ENCODE data around the gene BRCC3.
"Not testable (repeated sequence)": the region's sequence is repeated elsewhere in the genome, so short reads cannot be mapped to it uniquely, and the experiment has no call there.

The BRCC3 gene

DNA sequence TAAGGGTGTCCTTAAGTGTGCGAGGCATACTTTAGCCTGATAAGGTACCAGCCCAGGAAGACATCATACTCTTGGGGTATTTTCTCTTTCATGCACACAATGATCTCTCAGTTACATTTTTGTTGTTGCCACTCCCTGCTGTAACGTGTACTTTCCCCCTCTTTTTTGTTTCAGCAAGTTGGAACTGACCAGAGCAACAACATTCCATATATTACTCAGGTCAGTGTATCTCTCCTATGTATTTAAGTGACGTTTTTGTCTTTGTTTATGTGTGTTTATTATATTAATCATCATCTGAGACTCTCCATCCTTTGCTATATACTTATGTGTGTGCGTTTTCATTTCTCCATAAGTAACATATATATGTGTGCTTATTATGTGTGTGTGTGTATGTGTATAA, 73.6 kb downstream of the BRCC3 start:
- TF ChIP-seq POLR2AphosphoS5 (IDR thresholded peaks at IDR 0.05; ENCODE audit: borderline replicate concordance, low read depth, low read length) (no peak), FOXP2 (optimal IDR thresholded peaks at IDR 0.05; ENCODE audit: control extremely low read depth, extremely low read length, insufficient read depth) (no peak), EZH2 (IDR thresholded peaks at IDR 0.05) (no peak)

GRCh38 chrX:155147612-155148011, 76.3 kb downstream of the BRCC3 start:
- not testable (repeated sequence) for H3K36me3 ChIP-seq (ENCODE audit: insufficient read depth, low read length); DNase-seq (ENCODE audit: low read depth, low spot score); H3K9ac ChIP-seq (ENCODE audit: insufficient read length); H3K9me3 ChIP-seq (ENCODE audit: low read depth, low read length); H3K4me3 ChIP-seq; H3K27ac ChIP-seq

More for the DNA sequence above, 73.6 kb downstream of the BRCC3 start:
- no peak for DNase-seq (ENCODE audit: low read depth, low spot score)
- H3K9me3 ChIP-seq (ENCODE audit: low read depth, low read length): no peaks in the 10 kb centered on the region
- no peak overlapping the region for H3K4me3 ChIP-seq
- no peak overlapping the region for H3K27ac ChIP-seq
- no peak overlapping the region for H3K9ac ChIP-seq (ENCODE audit: insufficient read length)
- H3K36me3 ChIP-seq (ENCODE audit: insufficient read depth, low read length): no peaks in the 10 kb centered on the region

DNA sequence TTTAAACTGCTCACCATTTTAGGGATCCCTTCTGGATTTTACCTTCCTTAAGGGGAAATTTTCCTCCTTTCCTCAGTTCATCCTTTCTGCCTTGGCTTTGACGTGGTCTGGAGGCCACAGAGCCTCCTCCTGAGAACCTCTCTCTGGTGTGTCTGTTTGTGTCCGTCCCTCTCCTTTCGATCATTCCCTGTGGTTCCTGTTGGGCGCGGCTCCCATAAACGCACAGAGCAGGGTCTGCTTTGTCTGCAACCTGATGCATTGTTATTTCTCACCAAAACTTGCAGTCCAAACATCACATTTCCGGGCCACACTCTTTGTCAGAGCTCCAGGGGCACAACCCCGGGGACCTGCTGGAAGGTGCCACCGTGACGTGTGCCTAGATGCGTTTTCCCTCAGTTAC, 76.9 kb downstream of the BRCC3 start:
- not testable (repeated sequence) for H3K4me3 ChIP-seq; H3K36me3 ChIP-seq (ENCODE audit: insufficient read depth, low read length); H3K27ac ChIP-seq; H3K9ac ChIP-seq (ENCODE audit: insufficient read length); DNase-seq (ENCODE audit: low read depth, low spot score); H3K9me3 ChIP-seq (ENCODE audit: low read depth, low read length)

DNA sequence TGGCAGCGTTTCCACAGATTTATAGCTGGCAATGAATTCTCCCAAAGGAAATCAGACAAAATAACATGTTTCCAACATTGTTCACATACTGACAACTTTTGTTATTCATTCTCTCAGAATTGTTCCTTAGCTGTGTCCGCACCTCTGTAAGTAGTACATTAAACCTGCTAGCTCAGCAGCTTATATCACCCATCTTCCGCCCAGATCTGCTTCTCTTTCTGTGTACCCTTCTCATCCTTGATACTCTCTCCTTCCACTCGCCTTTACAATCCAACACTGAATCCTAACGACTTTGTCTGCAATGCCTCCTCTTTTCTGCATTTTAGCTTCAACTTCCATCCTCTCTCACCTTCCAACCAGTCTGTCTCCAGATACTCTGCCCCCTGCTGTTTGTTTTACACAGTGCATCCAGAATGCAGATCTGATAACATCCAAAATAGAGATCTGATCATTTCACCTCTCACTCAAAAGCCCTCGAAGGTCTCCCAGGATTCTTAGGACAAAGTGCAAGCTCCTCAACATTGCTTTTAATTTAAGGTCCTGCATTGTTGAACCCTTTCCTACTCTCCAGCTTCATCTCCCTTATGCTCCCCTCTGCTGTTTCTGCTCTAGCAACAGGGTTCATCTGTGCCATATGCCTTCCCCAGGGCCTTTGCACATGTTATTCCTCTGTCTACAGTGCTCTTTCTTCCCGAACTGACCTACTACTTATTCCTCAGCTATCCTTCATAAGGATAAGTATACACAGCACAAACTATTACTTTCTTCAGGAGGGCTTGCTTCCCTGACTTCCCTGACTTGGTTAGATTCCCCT, 77.6 kb downstream of the BRCC3 start:
- Histone ChIP-seq H3K36me3 (ENCODE audit: insufficient read depth, low read length) (no peaks in the 10 kb centered on the region), H3K9me3 (ENCODE audit: low read depth, low read length) (no peaks in the 10 kb centered on the region), H3K9ac (ENCODE audit: insufficient read length) (no peak overlapping the region), H3K4me3 (no peak overlapping the region), H3K27ac (no peak overlapping the region)
- no peak for TF ChIP-seq FOXP2 (optimal IDR thresholded peaks at IDR 0.05; ENCODE audit: control extremely low read depth, extremely low read length, insufficient read depth)
- no peak for TF ChIP-seq EZH2 (IDR thresholded peaks at IDR 0.05)
- TF ChIP-seq POLR2AphosphoS5 (IDR thresholded peaks at IDR 0.05; ENCODE audit: borderline replicate concordance, low read depth, low read length): no peak
- DNase-seq (ENCODE audit: low read depth, low spot score): no peak

- Histone ChIP-seq H3K36me3 (ENCODE audit: insufficient read depth, low read length) (no peaks in the 10 kb centered on the region), H3K4me3 (no peak overlapping the region), H3K27ac (no peak overlapping the region), H3K9me3 (ENCODE audit: low read depth, low read length) (no peaks in the 10 kb centered on the region), H3K9ac (ENCODE audit: insufficient read length) (no peak overlapping the region)
- TF ChIP-seq POLR2AphosphoS5 (IDR thresholded peaks at IDR 0.05; ENCODE audit: borderline replicate concordance, low read depth, low read length) (no peak), EZH2 (IDR thresholded peaks at IDR 0.05) (no peak), FOXP2 (optimal IDR thresholded peaks at IDR 0.05; ENCODE audit: control extremely low read depth, extremely low read length, insufficient read depth) (no peak)
- no peak for DNase-seq (ENCODE audit: low read depth, low spot score)
These were observed 98.6 kb downstream of the BRCC3 start for GRCh38 chrX:155169881-155170280.
